Fibroblast of lung (primary cell): Measurements from ENCODE around the gene MAP7. TPM values are rescaled to one million over a fixed set of nuclear protein-coding genes. Genes with fewer than 3 reads are reported as not detected.

ENCODE experiments used
- DNase-seq, 2 donors: peaks; one replicate each; pipeline versions ENCODE4 v3.0.0 to v3.0.0-alpha.2; 2010; ENCODE audit warnings: low read depth in 2 of 2
- H2AFZ ChIP-seq: 2 replicates; pipeline ENCODE4 v1.5.1; 2012; ENCODE audit warnings: low read length, control low read depth, inconsistent platforms
- H3K27ac ChIP-seq: 2 replicates; pipeline ENCODE4 v1.5.1; 2011; ENCODE audit warnings: low read length, control low read depth; ENCODE audit not compliant: insufficient read depth
- H3K27me3 ChIP-seq: 2 replicates; pipeline ENCODE4 v1.5.1; 2011; ENCODE audit warnings: mild to moderate bottlenecking, low read length; ENCODE audit not compliant: control insufficient read depth, insufficient read depth
- H3K36me3 ChIP-seq: 2 replicates; pipeline ENCODE4 v1.5.1; 2011; ENCODE audit warnings: low read length; ENCODE audit not compliant: control insufficient read depth, insufficient read depth
- H3K4me1 ChIP-seq: 2 replicates; pipeline ENCODE4 v1.5.1; 2011; ENCODE audit warnings: low read length; ENCODE audit not compliant: control insufficient read depth, insufficient read depth; ENCODE audit errors: extremely low read depth
- H3K4me2 ChIP-seq: 2 replicates; pipeline ENCODE4 v1.5.1; 2011; ENCODE audit warnings: low read length, control low read depth; ENCODE audit not compliant: insufficient read depth; ENCODE audit errors: extremely low read depth
- H3K4me3 ChIP-seq, 4 experiments: fragments of 200-600 bp in 1 of 4; sonication (generic) in 1 of 4; replicated peaks in 1 of 4; 2 replicates each; pipeline ENCODE4 v1.5.1; 2011 to 2016; ENCODE audit warnings: low read length in 4 of 4, low read depth in 3 of 4, mild to moderate bottlenecking in 3 of 4, control low read depth in 2 of 4, inconsistent platforms in 1 of 4, mixed read lengths in 1 of 4; ENCODE audit not compliant: insufficient read depth in 1 of 4; ENCODE audit errors: control extremely low read depth in 1 of 4
- H3K79me2 ChIP-seq: 2 replicates; pipeline ENCODE4 v1.5.1; 2012; ENCODE audit warnings: mild to moderate bottlenecking, low read length, inconsistent platforms; ENCODE audit not compliant: control insufficient read depth, insufficient read depth
- H3K9ac ChIP-seq: 2 replicates; pipeline ENCODE4 v1.5.1; 2011; ENCODE audit warnings: mild to moderate bottlenecking, low read length, control low read depth; ENCODE audit not compliant: insufficient read depth
- H3K9me3 ChIP-seq: 2 replicates; pipeline ENCODE4 v1.5.1; 2012; ENCODE audit warnings: low read depth, low read length; ENCODE audit not compliant: control insufficient read depth, insufficient read depth
- H4K20me1 ChIP-seq: 2 replicates; pipeline ENCODE4 v1.5.1; 2011; ENCODE audit warnings: low read length; ENCODE audit not compliant: control insufficient read depth, insufficient read depth; ENCODE audit errors: extremely low read depth
- EZH2 ChIP-seq: IDR thresholded peaks from 2 replicates; pipeline ENCODE4 v1.5.1; 2012; ENCODE audit warnings: low read length, control low read depth, mild to moderate bottlenecking; ENCODE audit errors: missing control alignments
- polyA plus RNA-seq, 2 donors: library from polyadenylated mRNA; depleted of rRNA in 1 of 2; stranded (reverse) in 1 of 2; unstranded in 1 of 2; fragments of >200 nt; gene quantifications; 2 replicates each; pipeline ENCODE4 v1.2.1, GENCODE V29; 2011 to 2012; ENCODE audit warnings: missing spikeins in 1 of 2
- total RNA-seq: library from RNA; depleted of rRNA; stranded (reverse); fragments of >200 nt; gene quantifications from 2 replicates; pipeline ENCODE4 v1.2.1, GENCODE V29; 2014
- TF ChIP-seq, protein P1 (sequence below), 2 donors: IDR thresholded peaks in 1 of 2; conservative IDR thresholded peaks in 1 of 2; 1 replicate in 1 of 2; 2 replicates in 1 of 2; pipeline ENCODE4 v1.5.1; 2011 to 2012; ENCODE audit warnings: low read length in 2 of 2, control low read depth in 1 of 2, inconsistent platforms in 1 of 2, low read depth in 1 of 2, mild to moderate bottlenecking in 1 of 2

MAP7 gene
- total and polyA plus RNA-seq, 2 donors (not counting 1 experiment from before 2014, with no cell fraction given), result 0.40 to 1.5 TPM

- no peak for TF ChIP-seq EZH2
- TF ChIP-seq, protein P1, sequence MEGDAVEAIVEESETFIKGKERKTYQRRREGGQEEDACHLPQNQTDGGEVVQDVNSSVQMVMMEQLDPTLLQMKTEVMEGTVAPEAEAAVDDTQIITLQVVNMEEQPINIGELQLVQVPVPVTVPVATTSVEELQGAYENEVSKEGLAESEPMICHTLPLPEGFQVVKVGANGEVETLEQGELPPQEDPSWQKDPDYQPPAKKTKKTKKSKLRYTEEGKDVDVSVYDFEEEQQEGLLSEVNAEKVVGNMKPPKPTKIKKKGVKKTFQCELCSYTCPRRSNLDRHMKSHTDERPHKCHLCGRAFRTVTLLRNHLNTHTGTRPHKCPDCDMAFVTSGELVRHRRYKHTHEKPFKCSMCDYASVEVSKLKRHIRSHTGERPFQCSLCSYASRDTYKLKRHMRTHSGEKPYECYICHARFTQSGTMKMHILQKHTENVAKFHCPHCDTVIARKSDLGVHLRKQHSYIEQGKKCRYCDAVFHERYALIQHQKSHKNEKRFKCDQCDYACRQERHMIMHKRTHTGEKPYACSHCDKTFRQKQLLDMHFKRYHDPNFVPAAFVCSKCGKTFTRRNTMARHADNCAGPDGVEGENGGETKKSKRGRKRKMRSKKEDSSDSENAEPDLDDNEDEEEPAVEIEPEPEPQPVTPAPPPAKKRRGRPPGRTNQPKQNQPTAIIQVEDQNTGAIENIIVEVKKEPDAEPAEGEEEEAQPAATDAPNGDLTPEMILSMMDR (conservative IDR thresholded peaks at IDR 0.05 in 1 of 2, IDR thresholded peaks at IDR 0.05 in 1 of 2; ENCODE audit: low read depth in 1 of 2, low read length in 2 of 2), result no peak
These were observed 38.3 kb downstream of the MAP7 start for GRCh38 chr6:136511926-136512325.

DNA sequence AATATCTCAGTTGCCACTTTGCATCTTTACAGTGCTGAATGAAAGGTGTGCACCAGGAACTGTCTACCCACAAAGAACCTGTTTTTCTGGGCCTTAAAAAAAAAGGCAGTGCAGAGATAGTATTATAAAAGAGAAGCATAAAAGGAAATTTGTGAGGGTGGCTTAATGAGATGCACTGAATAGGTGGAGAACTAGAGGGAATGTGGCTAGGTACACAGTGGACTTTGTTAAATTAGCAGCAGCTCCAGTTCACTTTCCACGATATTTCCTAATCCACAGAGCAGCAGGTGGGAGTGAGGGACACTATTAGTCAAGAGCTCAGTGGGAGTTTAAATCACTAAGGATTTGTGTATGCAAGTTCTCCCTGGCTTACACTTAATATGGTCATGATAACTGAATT lies 38.8 kb downstream of the MAP7 start:
- TF ChIP-seq EZH2, result no peak
- Histone ChIP-seq H3K36me3 (no peaks in the 10 kb centered on the region), H3K79me2 (no peaks in the 10 kb centered on the region), H3K4me2 (no peak overlapping the region), H3K27ac (no peak overlapping the region), H3K9me3 (no peaks in the 10 kb centered on the region), H3K4me3 (no peak overlapping the region), H3K9ac (no peak overlapping the region), H4K20me1 (no peaks in the 10 kb centered on the region), H2AFZ (no peak overlapping the region), H3K27me3 (peaks cover 3% of the 10 kb centered on the region), H3K4me1 (no peaks in the 10 kb centered on the region)
- DNase-seq, result no peak

More at GRCh38 chr6:136511926-136512325, 38.3 kb downstream of the MAP7 start:
- H3K9me3 ChIP-seq, result no peaks in the 10 kb centered on the region
- no peak overlapping the region for H3K9ac ChIP-seq
- peak in 1 of 2 donors; percentile 33 for DNase-seq
- H3K4me3 ChIP-seq, result no peak overlapping the region
- H3K79me2 ChIP-seq, result no peaks in the 10 kb centered on the region
- H4K20me1 ChIP-seq, result no peaks in the 10 kb centered on the region
- H3K36me3 ChIP-seq, result no peaks in the 10 kb centered on the region
- no peak overlapping the region for H3K4me2 ChIP-seq
- peaks cover 3% of the 10 kb centered on the region for H3K27me3 ChIP-seq
- no peak overlapping the region for H2AFZ ChIP-seq
- no peak overlapping the region for H3K27ac ChIP-seq
- no peaks in the 10 kb centered on the region for H3K4me1 ChIP-seq

GRCh38 chr6:136510782-136511181 lies 39.4 kb downstream of the MAP7 start:
- H3K27ac ChIP-seq, result no peak overlapping the region
- no peak overlapping the region for H3K4me2 ChIP-seq
- peaks cover 3% of the 10 kb centered on the region for H3K27me3 ChIP-seq
- H3K9me3 ChIP-seq, result no peaks in the 10 kb centered on the region
- H3K9ac ChIP-seq, result no peak overlapping the region
- no peak overlapping the region for H2AFZ ChIP-seq
- no peaks in the 10 kb centered on the region for H3K79me2 ChIP-seq
- no peaks in the 10 kb centered on the region for H3K4me1 ChIP-seq
- H4K20me1 ChIP-seq, result no peaks in the 10 kb centered on the region
- DNase-seq, result peak in 1 of 2 donors; percentile 28
- H3K4me3 ChIP-seq, result no peak overlapping the region
- no peaks in the 10 kb centered on the region for H3K36me3 ChIP-seq
- TF ChIP-seq, protein P1 (conservative IDR thresholded peaks at IDR 0.05 in 1 of 2, IDR thresholded peaks at IDR 0.05 in 1 of 2; ENCODE audit: low read depth in 1 of 2, low read length in 2 of 2), result no peak
- no peak for TF ChIP-seq EZH2
